T1000 (cell line): ENCODE data around the gene DNAJA1.

ENCODE experiments used
- DNase-seq: peaks from one replicate; lab custom pipeline; 2025; ENCODE audit warnings: mixed read lengths; lab: John Stamatoyannopoulos, UW

DNAJA1 gene

GRCh38 chr9:33029231-33029786 lies 4.2 kb downstream of the DNAJA1 start:
- no peak for DNase-seq

- DNase-seq: no peak
These were observed 5.2 kb downstream of the DNAJA1 start for GRCh38 chr9:33030285-33030684.

- no peak for DNase-seq
These were observed 7.2 kb downstream of the DNAJA1 start for GRCh38 chr9:33032292-33032691.

GRCh38 chr9:33032865-33033264 lies 7.8 kb downstream of the DNAJA1 start:
- no peak for DNase-seq

- DNase-seq: no peak
These were observed 15.8 kb downstream of the DNAJA1 start for GRCh38 chr9:33040792-33041431.

- no peak for DNase-seq
These were observed 16.5 kb downstream of the DNAJA1 start for GRCh38 chr9:33041432-33042188.

- DNase-seq: no peak
These were observed 17.4 kb downstream of the DNAJA1 start for GRCh38 chr9:33042473-33042872.

- DNase-seq: no peak
These were observed 18.6 kb downstream of the DNAJA1 start for GRCh38 chr9:33043671-33044070.

GRCh38 chr9:33044162-33044673 lies 19.1 kb downstream of the DNAJA1 start:
- DNase-seq: no peak

- no peak for DNase-seq
These were observed 19.7 kb downstream of the DNAJA1 start for GRCh38 chr9:33044677-33045282.

- DNase-seq: no peak
These were observed 21.0 kb downstream of the DNAJA1 start for GRCh38 chr9:33046061-33046460.

GRCh38 chr9:33048054-33048465 lies 23.0 kb downstream of the DNAJA1 start:
- DNase-seq: no peak

- no peak for DNase-seq
These were observed 24.7 kb downstream of the DNAJA1 start for GRCh38 chr9:33049680-33050361.

GRCh38 chr9:33051144-33051543 lies 26.1 kb downstream of the DNAJA1 start:
- DNase-seq: no peak

GRCh38 chr9:33065157-33066076 lies 40.3 kb downstream of the DNAJA1 start:
- no peak for DNase-seq

GRCh38 chr9:33068991-33069390 lies 43.9 kb downstream of the DNAJA1 start:
- no peak for DNase-seq

GRCh38 chr9:33076046-33077004 lies 51.3 kb downstream of the DNAJA1 start, which contains the start of gene SMU1:
TSS of gene SMU1 (minus strand) at chr9:33076674. CDS start at chr9:33076608, 66 bp downstream.
- DNase-seq: peak; percentile 83

- no peak for DNase-seq
These were observed 55.5 kb downstream of the DNAJA1 start for GRCh38 chr9:33080534-33080933.

- peak; percentile 17 for DNase-seq
These were observed 56.2 kb downstream of the DNAJA1 start for GRCh38 chr9:33081128-33081851.
